Activated CD8-positive, alpha-beta memory T cell treated with anti-CD3 and anti-CD28 coated beads, Interleukin-2, amount 50 U/mL, for 1 hour (primary cell): ENCODE results near the gene SPN.
"Not testable (repeated sequence)": the region's sequence is repeated elsewhere in the genome, so short reads cannot be mapped to it uniquely, and the experiment has no call there.

Experiments
- DNase-seq: peaks from one replicate; pipeline ENCODE4 v3.0.0-alpha.2; 2020; ENCODE audit errors: extremely low read depth

Gene SPN

DNA sequence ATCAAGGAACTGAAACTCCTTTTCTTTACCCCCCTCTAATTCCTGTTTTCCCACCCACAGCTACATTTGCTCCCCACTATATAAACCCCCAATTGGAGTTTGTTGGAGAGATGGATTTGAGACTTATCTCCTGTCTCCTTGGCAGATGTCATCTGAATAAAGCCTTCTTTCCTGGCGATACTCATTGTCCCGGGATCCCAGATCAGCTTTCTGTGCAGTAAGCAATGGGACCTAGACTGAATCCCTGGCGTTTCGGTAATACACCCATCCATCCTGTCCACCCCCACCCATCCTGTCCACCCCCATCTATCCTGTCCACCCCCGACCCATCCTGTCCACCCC, 38.1 kb downstream of the SPN start:
- DNase-seq, result no peak

- no peak for DNase-seq
Observed at GRCh38 chr16:29702269-29702668, 39.2 kb downstream of the SPN start.

DNA sequence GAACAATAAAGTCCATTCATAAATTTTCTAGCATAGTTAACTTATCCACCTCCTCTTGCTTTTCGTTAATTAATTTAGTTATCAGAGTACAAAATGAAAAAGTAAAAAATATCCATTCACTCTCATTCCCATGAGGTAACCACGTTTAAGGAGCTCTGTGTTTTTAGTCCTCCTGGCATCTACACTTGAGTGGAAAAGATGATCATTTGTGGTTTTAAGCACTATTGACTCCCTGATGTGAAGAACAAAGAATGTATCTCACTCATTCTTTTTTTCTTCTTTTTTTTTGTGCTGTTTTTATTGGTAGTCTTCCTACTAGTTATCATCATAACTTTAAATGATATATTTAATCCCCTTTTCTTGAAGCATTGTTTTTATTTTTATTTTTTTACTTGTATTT, 42.0 kb downstream of the SPN start:
- no peak for DNase-seq

- not testable (repeated sequence) for DNase-seq
Observed at GRCh38 chr16:29707160-29707559, 44.1 kb downstream of the SPN start.

GRCh38 chr16:29708917-29709600, 46.0 kb downstream of the SPN start:
- no peak for DNase-seq

GRCh38 chr16:29709657-29710056, 46.6 kb downstream of the SPN start:
- DNase-seq, result not testable (repeated sequence)

DNA sequence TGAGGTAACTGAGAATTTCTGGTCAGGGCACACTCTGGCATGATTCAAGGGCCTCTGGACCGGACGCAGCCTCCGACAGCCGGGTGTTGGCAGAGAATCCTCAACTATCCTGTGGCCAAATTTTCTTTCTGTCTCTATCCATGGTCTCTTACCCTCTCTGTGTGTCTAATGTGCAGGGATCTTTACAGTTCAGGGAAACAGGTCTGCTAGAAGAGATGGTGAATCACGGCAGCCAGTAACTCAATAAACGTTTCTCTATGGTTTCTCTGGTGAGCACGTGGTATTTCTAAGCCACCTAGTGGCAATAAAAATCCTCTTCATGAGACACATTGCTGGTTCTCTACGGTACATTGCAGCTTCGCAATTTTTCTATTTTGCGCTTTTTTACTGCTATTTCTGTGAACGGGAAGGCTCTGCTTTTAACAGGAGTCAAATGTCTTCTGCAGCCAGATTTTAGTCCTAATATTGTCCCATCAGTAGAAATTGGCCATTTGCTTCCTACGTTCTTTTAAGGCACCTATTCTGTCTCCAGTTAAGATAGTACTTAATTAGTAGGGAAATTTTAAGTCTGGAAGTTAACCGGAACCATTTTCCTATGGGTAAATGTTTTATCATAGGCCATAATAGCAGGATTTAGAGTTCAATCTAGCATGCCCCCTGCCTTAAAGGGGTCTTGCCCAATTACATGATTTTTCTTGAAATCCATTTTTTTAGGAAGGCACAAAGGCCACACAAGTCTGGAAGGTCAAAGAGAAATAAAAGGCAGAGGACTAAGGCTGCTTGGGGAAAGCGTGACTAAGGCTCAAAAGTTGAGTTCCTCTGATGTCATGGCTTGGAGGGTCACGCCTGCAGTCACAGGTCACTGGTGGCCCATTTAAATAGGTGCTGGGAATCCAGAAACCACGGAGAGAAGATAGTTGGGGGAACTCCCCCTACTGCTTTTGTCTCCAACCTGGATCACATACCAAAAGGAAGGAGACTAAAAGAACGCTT, 47.5 kb downstream of the SPN start:
- no peak for DNase-seq

GRCh38 chr16:29712809-29713208, 49.8 kb downstream of the SPN start:
- DNase-seq, result no peak

GRCh38 chr16:29714396-29714795, 51.3 kb downstream of the SPN start:
- no peak for DNase-seq

GRCh38 chr16:29714972-29715371, 51.9 kb downstream of the SPN start:
- no peak for DNase-seq

- no peak for DNase-seq
Observed at GRCh38 chr16:29717113-29717512, 54.1 kb downstream of the SPN start.

DNA sequence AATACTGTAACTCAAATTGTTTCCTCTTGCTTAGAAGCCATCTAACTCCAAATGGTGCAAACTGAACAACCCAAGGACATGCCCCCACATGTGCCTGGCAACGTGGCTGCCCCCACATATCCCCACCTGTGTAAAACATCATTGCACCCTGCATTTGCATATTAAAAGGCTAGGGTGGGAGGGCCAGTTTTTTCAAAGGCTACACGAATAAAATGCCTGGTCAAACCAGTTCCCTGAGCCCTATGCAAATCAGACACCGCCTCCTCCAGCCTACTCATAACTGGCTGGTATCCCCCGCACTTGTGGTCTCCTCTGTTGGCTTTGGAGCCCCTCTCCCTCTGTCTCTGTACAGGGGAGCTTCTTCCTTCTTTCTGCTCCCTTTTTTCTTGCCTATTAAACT, 56.0 kb downstream of the SPN start:
- DNase-seq, result no peak
